Spinal cord (tissue), 10 donors: ENCODE data around the gene PEX19. TPM values are rescaled to one million over a fixed set of nuclear protein-coding genes. Genes with fewer than 3 reads are reported as not detected.

Experiments
- DNase-seq, 6 donors: peaks; one replicate each; pipeline versions ENCODE4 v3.0.0 to v3.0.0-alpha.2; 2013 to 2015; ENCODE audit warnings: low spot score in 6 of 6, low read depth in 4 of 6
- H3K27ac ChIP-seq: one replicate; pipeline ENCODE4 v1.5.1; 2013; ENCODE audit warnings: low read depth, low read length, control low read depth
- H3K27me3 ChIP-seq: one replicate; pipeline ENCODE4 v1.6.1; 2013; ENCODE audit warnings: low read length; ENCODE audit not compliant: control insufficient read depth, insufficient read depth
- H3K36me3 ChIP-seq: one replicate; pipeline ENCODE4 v1.6.1; 2013; ENCODE audit warnings: low read length; ENCODE audit not compliant: control insufficient read depth, insufficient read depth
- H3K4me1 ChIP-seq: one replicate; pipeline ENCODE4 v1.6.1; 2013; ENCODE audit warnings: low read length; ENCODE audit not compliant: control insufficient read depth, insufficient read depth
- H3K4me3 ChIP-seq: one replicate; pipeline ENCODE4 v1.5.1; 2013; ENCODE audit warnings: low read depth, low read length, control low read depth
- H3K9me3 ChIP-seq: one replicate; pipeline ENCODE4 v1.6.1; 2013; ENCODE audit warnings: low read length; ENCODE audit not compliant: control insufficient read depth, insufficient read depth
- WGBS: methylation state at CpG from one replicate; pipeline ENCODE4 v1.1.5; 2013; ENCODE audit warnings: missing lambda C conversion rate; ENCODE audit not compliant: insufficient coverage; 5-methylcytosine and 5-hydroxymethylcytosine counted together
- polyA plus RNA-seq, 2 donors: library from polyadenylated mRNA; unstranded; fragments of 120-200 nt; gene quantifications; one replicate each; pipeline ENCODE4 v1.2.1, GENCODE V29; 2013; ENCODE audit not compliant: insufficient read length in 2 of 2
- total RNA-seq, 2 donors: library from RNA; depleted of rRNA in 1 of 2; stranded (reverse); fragments of 120-200 nt in 1 of 2; fragments of >200 nt in 1 of 2; gene quantifications; one replicate each; pipeline versions ENCODE4 v1.2.3 to v1.2.4, GENCODE V29; 2013 to 2014
- donor health status: healthy.

The PEX19 gene
- total and polyA plus RNA-seq, 4 donors, result 54.6 to 67.5 (median 65.2) TPM

- H3K27me3 ChIP-seq, result no peaks in the 10 kb centered on the region
- H3K4me3 ChIP-seq, result no peak overlapping the region
- H3K27ac ChIP-seq, result no peak overlapping the region
- H3K4me1 ChIP-seq, result no peaks in the 10 kb centered on the region
- H3K36me3 ChIP-seq, result no peaks in the 10 kb centered on the region
- H3K9me3 ChIP-seq, result no peaks in the 10 kb centered on the region
- no CpG with 5 or more reads among the region's 1 CpG for WGBS
- DNase-seq, result no peak
Measured at GRCh38 chr1:160247053-160247452, 37.9 kb downstream of the PEX19 start.

- Histone ChIP-seq H3K9me3 (no peaks in the 10 kb centered on the region), H3K4me1 (no peaks in the 10 kb centered on the region), H3K36me3 (peaks cover 8% of the 10 kb centered on the region), H3K27ac (no peak overlapping the region), H3K27me3 (no peaks in the 10 kb centered on the region), H3K4me3 (no peak overlapping the region)
- no CpG with 5 or more reads among the region's 1 CpG for WGBS
- no peak for DNase-seq
Measured at GRCh38 chr1:160245434-160245833, 39.5 kb downstream of the PEX19 start.

- Histone ChIP-seq H3K4me3 (no peak overlapping the region), H3K4me1 (no peaks in the 10 kb centered on the region), H3K27ac (no peak overlapping the region), H3K36me3 (peaks cover 18% of the 10 kb centered on the region), H3K9me3 (no peaks in the 10 kb centered on the region), H3K27me3 (no peaks in the 10 kb centered on the region)
- no peak for DNase-seq
- WGBS, result no CpG with 5 or more reads among the region's 1 CpG
Measured at GRCh38 chr1:160244209-160244608, 40.7 kb downstream of the PEX19 start.

- Histone ChIP-seq H3K27ac (no peak overlapping the region), H3K4me1 (no peaks in the 10 kb centered on the region), H3K36me3 (peaks cover 18% of the 10 kb centered on the region), H3K9me3 (no peaks in the 10 kb centered on the region), H3K27me3 (no peaks in the 10 kb centered on the region), H3K4me3 (no peak overlapping the region)
- no peak for DNase-seq
Measured at GRCh38 chr1:160243767-160244166, 41.2 kb downstream of the PEX19 start.

GRCh38 chr1:160239582-160240299 is 45.2 kb downstream of the PEX19 start:
- 97% methylated on average over 24 of the region's 24 CpGs for WGBS
- DNase-seq, result no peak
- Histone ChIP-seq H3K9me3 (no peaks in the 10 kb centered on the region), H3K4me1 (no peaks in the 10 kb centered on the region), H3K4me3 (no peak overlapping the region), H3K36me3 (peaks cover 39% of the 10 kb centered on the region), H3K27me3 (no peaks in the 10 kb centered on the region), H3K27ac (no peak overlapping the region)

GRCh38 chr1:160238408-160238807 is 46.5 kb downstream of the PEX19 start:
- no peaks in the 10 kb centered on the region for H3K27me3 ChIP-seq
- no peak overlapping the region for H3K4me3 ChIP-seq
- WGBS, result 94% methylated on average over 5 of the region's 5 CpGs
- H3K36me3 ChIP-seq, result peaks cover 39% of the 10 kb centered on the region
- no peak overlapping the region for H3K27ac ChIP-seq
- DNase-seq, result no peak
- no peaks in the 10 kb centered on the region for H3K4me1 ChIP-seq
- H3K9me3 ChIP-seq, result no peaks in the 10 kb centered on the region

GRCh38 chr1:160237558-160237957 is 47.4 kb downstream of the PEX19 start:
- H3K36me3 ChIP-seq, result peaks cover 40% of the 10 kb centered on the region
- no peaks in the 10 kb centered on the region for H3K9me3 ChIP-seq
- no peak overlapping the region for H3K27ac ChIP-seq

GRCh38 chr1:160236806-160237205 is 48.1 kb downstream of the PEX19 start:
- Histone ChIP-seq H3K27ac (no peak overlapping the region), H3K36me3 (peaks cover 46% of the 10 kb centered on the region), H3K4me3 (no peak overlapping the region)

More at GRCh38 chr1:160237558-160237957, 47.4 kb downstream of the PEX19 start:
- Histone ChIP-seq H3K4me3 (no peak overlapping the region), H3K4me1 (no peaks in the 10 kb centered on the region), H3K27me3 (no peaks in the 10 kb centered on the region)
- WGBS, result no CpG with 5 or more reads among the region's 2 CpGs
- no peak for DNase-seq

GRCh38 chr1:160232911-160233310 is 52.0 kb downstream of the PEX19 start:
- peaks cover 42% of the 10 kb centered on the region for H3K36me3 ChIP-seq
- no peak overlapping the region for H3K4me3 ChIP-seq
- H3K27ac ChIP-seq, result no peak overlapping the region
- H3K27me3 ChIP-seq, result no peaks in the 10 kb centered on the region
- H3K4me1 ChIP-seq, result no peaks in the 10 kb centered on the region
- H3K9me3 ChIP-seq, result no peaks in the 10 kb centered on the region
- no peak for DNase-seq

More at GRCh38 chr1:160236806-160237205, 48.1 kb downstream of the PEX19 start:
- DNase-seq, result no peak
- Histone ChIP-seq H3K4me1 (no peaks in the 10 kb centered on the region), H3K9me3 (no peaks in the 10 kb centered on the region), H3K27me3 (no peaks in the 10 kb centered on the region)
- 100% methylated on average over 1 of the region's 5 CpGs for WGBS

- Histone ChIP-seq H3K27ac (no peak overlapping the region), H3K4me3 (no peak overlapping the region), H3K36me3 (peaks cover 57% of the 10 kb centered on the region), H3K27me3 (no peaks in the 10 kb centered on the region), H3K9me3 (no peaks in the 10 kb centered on the region), H3K4me1 (no peaks in the 10 kb centered on the region)
- DNase-seq, result no peak
Measured at GRCh38 chr1:160228431-160228830, 56.5 kb downstream of the PEX19 start.
